HepG2 (cell line): ENCODE measurements around the gene CTNNA2.

Experiments
- CHCHD3 ChIP-seq: sonication (generic); formaldehyde crosslinking; IDR thresholded peaks from 2 replicates; pipeline ENCODE4 v1.8.0; 2022; ENCODE audit warnings: mild to moderate bottlenecking, missing genetic modification reagents, moderate library complexity
- FOXJ3 ChIP-seq: sonication (generic); formaldehyde crosslinking; IDR thresholded peaks from 2 replicates; pipeline ENCODE4 v1.4.0; 2020; ENCODE audit warnings: missing genetic modification reagents, mild to moderate bottlenecking, borderline replicate concordance
- GATAD2A ChIP-seq: IDR thresholded peaks from 2 replicates; pipeline ENCODE4 v1.6.1; 2016
- HDAC2 ChIP-seq: sonication (generic); formaldehyde crosslinking; IDR thresholded peaks from 2 replicates; pipeline ENCODE4 v1.4.0; 2020; ENCODE audit warnings: missing genetic modification reagents
- MXI1 ChIP-seq: IDR thresholded peaks from 3 replicates; pipeline ENCODE4 v1.6.1; 2012; ENCODE audit warnings: low read depth, low read length, inconsistent platforms, borderline replicate concordance
- RFX5 ChIP-seq: IDR thresholded peaks from 2 replicates; pipeline ENCODE4 v1.6.1; 2011; ENCODE audit warnings: low read depth, low read length, improper control_type of control experiment
- SRF ChIP-seq: IDR thresholded peaks from 2 replicates; pipeline ENCODE4 v1.6.1; 2011; ENCODE audit warnings: mild to moderate bottlenecking, low read depth, low read length, moderate library complexity
- TF ChIP-seq, protein P1 (sequence below): sonication (generic); formaldehyde crosslinking; IDR thresholded peaks from 2 replicates; pipeline ENCODE4 v1.4.0; 2020; ENCODE audit warnings: missing genetic modification reagents, borderline replicate concordance
- TF ChIP-seq, protein P2 (sequence below): sonication (generic); formaldehyde crosslinking; IDR thresholded peaks from 2 replicates; pipeline ENCODE4 v1.4.0; 2020; ENCODE audit warnings: missing genetic modification reagents
- TF ChIP-seq, protein P3 (sequence below): sonication (generic); formaldehyde crosslinking; conservative IDR thresholded peaks from 2 replicates; pipeline ENCODE4 v1.8.0; 2022; ENCODE audit warnings: low read depth, missing genetic modification reagents
- TF ChIP-seq, protein P4 (sequence below): sonication (generic); formaldehyde crosslinking; IDR thresholded peaks from 2 replicates; pipeline ENCODE4 v1.9.0; 2021; ENCODE audit warnings: missing genetic modification reagents, mild to moderate bottlenecking, borderline replicate concordance
- TF ChIP-seq, protein P5 (sequence below): sonication (generic); formaldehyde crosslinking; IDR thresholded peaks from 2 replicates; pipeline ENCODE4 v1.5.0; 2020; ENCODE audit warnings: mild to moderate bottlenecking, missing genetic modification reagents, moderate library complexity

DNA sequence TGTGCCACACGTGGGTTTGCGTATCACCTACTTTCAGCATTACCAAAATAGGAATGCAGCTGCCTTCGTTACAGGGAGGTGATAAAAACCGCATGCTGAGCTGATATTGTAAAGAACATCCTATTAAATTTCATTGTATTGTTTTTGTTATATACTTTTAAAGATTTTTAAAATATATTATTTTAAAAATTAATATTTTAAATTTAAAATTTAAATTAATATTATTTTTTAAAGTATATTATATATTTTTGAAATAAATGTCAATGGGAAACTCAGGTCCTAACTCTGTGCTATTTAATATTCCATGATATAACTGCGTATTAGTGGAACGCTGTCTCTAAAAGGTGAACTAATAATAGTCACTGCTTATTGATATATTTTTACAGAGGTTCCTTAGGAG, 51.2 kb downstream of the CTNNA2 start:
- TF ChIP-seq, protein P1, sequence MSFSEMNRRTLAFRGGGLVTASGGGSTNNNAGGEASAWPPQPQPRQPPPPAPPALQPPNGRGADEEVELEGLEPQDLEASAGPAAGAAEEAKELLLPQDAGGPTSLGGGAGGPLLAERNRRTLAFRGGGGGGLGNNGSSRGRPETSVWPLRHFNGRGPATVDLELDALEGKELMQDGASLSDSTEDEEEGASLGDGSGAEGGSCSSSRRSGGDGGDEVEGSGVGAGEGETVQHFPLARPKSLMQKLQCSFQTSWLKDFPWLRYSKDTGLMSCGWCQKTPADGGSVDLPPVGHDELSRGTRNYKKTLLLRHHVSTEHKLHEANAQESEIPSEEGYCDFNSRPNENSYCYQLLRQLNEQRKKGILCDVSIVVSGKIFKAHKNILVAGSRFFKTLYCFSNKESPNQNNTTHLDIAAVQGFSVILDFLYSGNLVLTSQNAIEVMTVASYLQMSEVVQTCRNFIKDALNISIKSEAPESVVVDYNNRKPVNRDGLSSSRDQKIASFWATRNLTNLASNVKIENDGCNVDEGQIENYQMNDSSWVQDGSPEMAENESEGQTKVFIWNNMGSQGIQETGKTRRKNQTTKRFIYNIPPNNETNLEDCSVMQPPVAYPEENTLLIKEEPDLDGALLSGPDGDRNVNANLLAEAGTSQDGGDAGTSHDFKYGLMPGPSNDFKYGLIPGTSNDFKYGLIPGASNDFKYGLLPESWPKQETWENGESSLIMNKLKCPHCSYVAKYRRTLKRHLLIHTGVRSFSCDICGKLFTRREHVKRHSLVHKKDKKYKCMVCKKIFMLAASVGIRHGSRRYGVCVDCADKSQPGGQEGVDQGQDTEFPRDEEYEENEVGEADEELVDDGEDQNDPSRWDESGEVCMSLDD (CRISPR knock-in tag) = no peak
- TF ChIP-seq, protein P2, sequence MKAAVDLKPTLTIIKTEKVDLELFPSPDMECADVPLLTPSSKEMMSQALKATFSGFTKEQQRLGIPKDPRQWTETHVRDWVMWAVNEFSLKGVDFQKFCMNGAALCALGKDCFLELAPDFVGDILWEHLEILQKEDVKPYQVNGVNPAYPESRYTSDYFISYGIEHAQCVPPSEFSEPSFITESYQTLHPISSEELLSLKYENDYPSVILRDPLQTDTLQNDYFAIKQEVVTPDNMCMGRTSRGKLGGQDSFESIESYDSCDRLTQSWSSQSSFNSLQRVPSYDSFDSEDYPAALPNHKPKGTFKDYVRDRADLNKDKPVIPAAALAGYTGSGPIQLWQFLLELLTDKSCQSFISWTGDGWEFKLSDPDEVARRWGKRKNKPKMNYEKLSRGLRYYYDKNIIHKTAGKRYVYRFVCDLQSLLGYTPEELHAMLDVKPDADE (CRISPR knock-in tag) = no peak
- TF ChIP-seq, protein P3, sequence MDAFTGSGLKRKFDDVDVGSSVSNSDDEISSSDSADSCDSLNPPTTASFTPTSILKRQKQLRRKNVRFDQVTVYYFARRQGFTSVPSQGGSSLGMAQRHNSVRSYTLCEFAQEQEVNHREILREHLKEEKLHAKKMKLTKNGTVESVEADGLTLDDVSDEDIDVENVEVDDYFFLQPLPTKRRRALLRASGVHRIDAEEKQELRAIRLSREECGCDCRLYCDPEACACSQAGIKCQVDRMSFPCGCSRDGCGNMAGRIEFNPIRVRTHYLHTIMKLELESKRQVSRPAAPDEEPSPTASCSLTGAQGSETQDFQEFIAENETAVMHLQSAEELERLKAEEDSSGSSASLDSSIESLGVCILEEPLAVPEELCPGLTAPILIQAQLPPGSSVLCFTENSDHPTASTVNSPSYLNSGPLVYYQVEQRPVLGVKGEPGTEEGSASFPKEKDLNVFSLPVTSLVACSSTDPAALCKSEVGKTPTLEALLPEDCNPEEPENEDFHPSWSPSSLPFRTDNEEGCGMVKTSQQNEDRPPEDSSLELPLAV (CRISPR knock-in tag) = no peak
- TF ChIP-seq, protein P4, sequence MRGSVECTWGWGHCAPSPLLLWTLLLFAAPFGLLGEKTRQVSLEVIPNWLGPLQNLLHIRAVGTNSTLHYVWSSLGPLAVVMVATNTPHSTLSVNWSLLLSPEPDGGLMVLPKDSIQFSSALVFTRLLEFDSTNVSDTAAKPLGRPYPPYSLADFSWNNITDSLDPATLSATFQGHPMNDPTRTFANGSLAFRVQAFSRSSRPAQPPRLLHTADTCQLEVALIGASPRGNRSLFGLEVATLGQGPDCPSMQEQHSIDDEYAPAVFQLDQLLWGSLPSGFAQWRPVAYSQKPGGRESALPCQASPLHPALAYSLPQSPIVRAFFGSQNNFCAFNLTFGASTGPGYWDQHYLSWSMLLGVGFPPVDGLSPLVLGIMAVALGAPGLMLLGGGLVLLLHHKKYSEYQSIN (CRISPR knock-in tag) = no peak
- TF ChIP-seq MXI1 (no peak), FOXJ3 (no peak), CHCHD3 (CRISPR knock-in tag) (no peak), SRF (no peak), GATAD2A (no peak), RFX5 (no peak), HDAC2 (CRISPR knock-in tag) (no peak)
- TF ChIP-seq, protein P5, sequence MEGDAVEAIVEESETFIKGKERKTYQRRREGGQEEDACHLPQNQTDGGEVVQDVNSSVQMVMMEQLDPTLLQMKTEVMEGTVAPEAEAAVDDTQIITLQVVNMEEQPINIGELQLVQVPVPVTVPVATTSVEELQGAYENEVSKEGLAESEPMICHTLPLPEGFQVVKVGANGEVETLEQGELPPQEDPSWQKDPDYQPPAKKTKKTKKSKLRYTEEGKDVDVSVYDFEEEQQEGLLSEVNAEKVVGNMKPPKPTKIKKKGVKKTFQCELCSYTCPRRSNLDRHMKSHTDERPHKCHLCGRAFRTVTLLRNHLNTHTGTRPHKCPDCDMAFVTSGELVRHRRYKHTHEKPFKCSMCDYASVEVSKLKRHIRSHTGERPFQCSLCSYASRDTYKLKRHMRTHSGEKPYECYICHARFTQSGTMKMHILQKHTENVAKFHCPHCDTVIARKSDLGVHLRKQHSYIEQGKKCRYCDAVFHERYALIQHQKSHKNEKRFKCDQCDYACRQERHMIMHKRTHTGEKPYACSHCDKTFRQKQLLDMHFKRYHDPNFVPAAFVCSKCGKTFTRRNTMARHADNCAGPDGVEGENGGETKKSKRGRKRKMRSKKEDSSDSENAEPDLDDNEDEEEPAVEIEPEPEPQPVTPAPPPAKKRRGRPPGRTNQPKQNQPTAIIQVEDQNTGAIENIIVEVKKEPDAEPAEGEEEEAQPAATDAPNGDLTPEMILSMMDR (CRISPR knock-in tag) = no peak
